ENCODE measurements around the gene TCF7.

Gene TCF7

GRCh38 chr5:134112726-134113362, 1.6 kb upstream of the TCF7 start:
- DNase-seq (ENCODE audit: low read depth in 2 of 2, low spot score in 1 of 2) = no peak

- no peak for DNase-seq (ENCODE audit: low read depth in 2 of 2, low spot score in 1 of 2)
These were observed 1.1 kb upstream of the TCF7 start for GRCh38 chr5:134113363-134113889.

- peak; percentile 64 to 86 for DNase-seq (ENCODE audit: low read depth in 2 of 2, low spot score in 1 of 2)
These were observed 665 bp downstream of the TCF7 start for GRCh38 chr5:134114886-134115805.

- DNase-seq (ENCODE audit: low read depth in 2 of 2, low spot score in 1 of 2) = no peak
These were observed 1.3 kb downstream of the TCF7 start for GRCh38 chr5:134115806-134116175.

- no peak for DNase-seq (ENCODE audit: low read depth in 2 of 2, low spot score in 1 of 2)
These were observed 1.8 kb downstream of the TCF7 start for GRCh38 chr5:134116286-134116685.

GRCh38 chr5:134116789-134117761, 2.6 kb downstream of the TCF7 start:
- no peak for DNase-seq (ENCODE audit: low read depth in 2 of 2, low spot score in 1 of 2)

GRCh38 chr5:134118212-134118835, 3.8 kb downstream of the TCF7 start:
- DNase-seq (ENCODE audit: low read depth in 2 of 2, low spot score in 1 of 2) = no peak

- DNase-seq (ENCODE audit: low read depth in 2 of 2, low spot score in 1 of 2) = no peak
These were observed 5.2 kb downstream of the TCF7 start for GRCh38 chr5:134119720-134120119.

GRCh38 chr5:134120386-134121138, 6.1 kb downstream of the TCF7 start:
- DNase-seq (ENCODE audit: low read depth in 2 of 2, low spot score in 1 of 2) = no peak

GRCh38 chr5:134122530-134122929, 8.0 kb downstream of the TCF7 start:
- no peak for DNase-seq (ENCODE audit: low read depth in 2 of 2, low spot score in 1 of 2)

GRCh38 chr5:134123360-134123759, 8.9 kb downstream of the TCF7 start:
- no peak for DNase-seq (ENCODE audit: low read depth in 2 of 2, low spot score in 1 of 2)

- DNase-seq (ENCODE audit: low read depth in 2 of 2, low spot score in 1 of 2) = no peak
These were observed 10.0 kb downstream of the TCF7 start for GRCh38 chr5:134124289-134125038.

GRCh38 chr5:134125039-134126015, 10.8 kb downstream of the TCF7 start:
- DNase-seq (ENCODE audit: low read depth in 2 of 2, low spot score in 1 of 2) = no peak

- no peak for DNase-seq (ENCODE audit: low read depth in 2 of 2, low spot score in 1 of 2)
These were observed 12.9 kb downstream of the TCF7 start for GRCh38 chr5:134127376-134127861.

- no peak for DNase-seq (ENCODE audit: low read depth in 2 of 2, low spot score in 1 of 2)
These were observed 13.6 kb downstream of the TCF7 start for GRCh38 chr5:134127988-134128647.

- DNase-seq (ENCODE audit: low read depth in 2 of 2, low spot score in 1 of 2) = no peak
These were observed 14.1 kb downstream of the TCF7 start for GRCh38 chr5:134128648-134128995.
